Measurements from ENCODE around the gene RPS28.
"Not testable (repeated sequence)": the region's sequence is repeated elsewhere in the genome, so short reads cannot be mapped to it uniquely, and the experiment has no call there.

RPS28 gene

DNA sequence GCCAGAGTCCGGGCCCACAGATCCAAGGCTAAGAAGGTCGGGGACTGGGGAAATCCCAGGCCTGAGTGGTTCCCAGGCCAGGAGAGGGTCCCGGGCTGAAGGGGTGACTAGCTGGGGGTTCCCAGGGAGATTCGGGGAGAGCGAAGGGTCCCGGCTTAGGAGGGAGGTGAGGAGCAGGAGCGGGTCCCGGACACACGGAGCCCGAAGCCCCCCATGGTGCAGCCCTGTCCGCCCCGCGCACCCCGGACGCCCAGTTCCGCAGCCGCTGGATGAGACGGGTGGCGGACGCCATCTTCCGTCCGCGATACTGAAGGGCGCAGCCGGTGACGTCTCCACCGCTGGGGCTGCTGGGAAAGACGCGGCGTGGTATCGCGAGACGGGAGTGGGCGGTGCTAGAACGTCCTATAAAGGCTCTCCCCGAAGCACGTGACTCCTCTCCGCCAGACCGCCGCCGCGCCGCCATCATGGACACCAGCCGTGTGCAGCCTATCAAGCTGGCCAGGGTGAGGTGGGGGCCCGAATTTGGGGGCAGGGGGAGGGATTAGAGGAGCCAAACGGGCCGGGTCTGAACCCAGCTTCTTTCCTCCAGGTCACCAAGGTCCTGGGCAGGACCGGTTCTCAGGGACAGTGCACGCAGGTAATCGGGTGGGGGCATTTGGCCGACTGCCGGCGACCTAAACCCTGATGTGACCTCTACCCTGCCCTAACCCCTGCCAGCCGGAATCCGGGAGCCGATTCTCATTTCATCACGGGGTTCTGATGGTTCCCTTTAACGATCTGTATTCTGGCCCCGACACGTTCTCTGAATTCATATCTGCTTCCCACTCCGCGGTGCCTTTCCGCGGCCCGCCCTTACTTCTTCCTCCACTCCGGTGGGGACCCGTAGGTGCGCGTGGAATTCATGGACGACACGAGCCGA, at the start of gene RPS28, which contains the start of gene NDUFA7:
Gene RPS28, plus strand, starts transcription at position 430 of the 919 bp plus-strand sequence. Its CDS starts 35 bp downstream, at position 465.
Gene NDUFA7, minus strand, starts transcription at position 309 of the 919 bp plus-strand sequence. Its CDS starts 17 bp downstream, at position 292.
- Mint-ChIP-seq H3K9me3 (no peaks in the 10 kb centered on the region), H3K36me3 (ENCODE audit: low read depth) (peaks cover 5% of the 10 kb centered on the region), H3K27me3 (ENCODE audit: low read depth, poor library complexity) (peaks cover 4% of the 10 kb centered on the region)

DNA sequence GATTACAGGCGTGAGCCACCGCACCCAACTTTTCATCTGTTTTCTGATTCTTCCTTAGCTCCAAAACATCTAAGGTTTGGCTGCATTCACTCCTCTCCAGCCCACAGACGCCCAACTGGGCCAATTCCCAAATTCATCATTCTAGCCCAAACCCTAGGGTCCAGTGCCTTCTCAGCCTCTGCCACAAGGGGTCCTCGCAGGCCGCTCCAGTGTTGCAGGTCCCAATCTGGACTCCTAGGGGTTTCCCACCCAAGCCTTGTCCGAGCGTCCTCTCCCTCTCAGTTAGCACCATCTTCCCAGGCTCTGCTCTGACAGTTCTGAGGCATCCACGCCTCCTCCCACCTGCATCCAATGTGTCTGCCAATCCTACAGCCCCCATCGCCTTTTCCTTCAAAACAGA, 44.8 kb upstream of the RPS28 start:
- not testable (repeated sequence) for H3K36me3 Mint-ChIP-seq (ENCODE audit: low read depth); H3K4me1 Mint-ChIP-seq; H3K27me3 Mint-ChIP-seq (ENCODE audit: low read depth, poor library complexity); H3K4me3 Mint-ChIP-seq; H3K27ac Mint-ChIP-seq; H3K9me3 Mint-ChIP-seq; DNase-seq

More for the DNA sequence above, at the start of gene RPS28, which contains the start of gene NDUFA7:
- Mint-ChIP-seq H3K27ac (peak within 1 kb of the TSS; percentile 98), H3K4me3 (peak within 1 kb of the TSS; percentile 100), H3K4me1 (peaks cover 40% of the 10 kb centered on the region)
- TF ChIP-seq CTCF (IDR thresholded peaks at IDR 0.05): no peak
- peak; percentile 98 for DNase-seq

DNA sequence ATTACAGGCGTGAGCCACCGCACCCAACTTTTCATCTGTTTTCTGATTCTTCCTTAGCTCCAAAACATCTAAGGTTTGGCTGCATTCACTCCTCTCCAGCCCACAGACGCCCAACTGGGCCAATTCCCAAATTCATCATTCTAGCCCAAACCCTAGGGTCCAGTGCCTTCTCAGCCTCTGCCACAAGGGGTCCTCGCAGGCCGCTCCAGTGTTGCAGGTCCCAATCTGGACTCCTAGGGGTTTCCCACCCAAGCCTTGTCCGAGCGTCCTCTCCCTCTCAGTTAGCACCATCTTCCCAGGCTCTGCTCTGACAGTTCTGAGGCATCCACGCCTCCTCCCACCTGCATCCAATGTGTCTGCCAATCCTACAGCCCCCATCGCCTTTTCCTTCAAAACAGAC, 30.0 kb upstream of the RPS28 start:
- H3K36me3 Mint-ChIP-seq (ENCODE audit: low read depth); DNase-seq; H3K27me3 Mint-ChIP-seq (ENCODE audit: low read depth, poor library complexity); H3K27ac Mint-ChIP-seq; H3K9me3 Mint-ChIP-seq; H3K4me3 Mint-ChIP-seq; H3K4me1 Mint-ChIP-seq: not testable (repeated sequence)

GRCh38 chr19:8302357-8302691, 19.0 kb upstream of the RPS28 start:
- H3K4me3 Mint-ChIP-seq: no peak overlapping the region
- peaks cover 15% of the 10 kb centered on the region for H3K36me3 Mint-ChIP-seq (ENCODE audit: low read depth)
- H3K9me3 Mint-ChIP-seq: no peaks in the 10 kb centered on the region
- no peaks in the 10 kb centered on the region for H3K27me3 Mint-ChIP-seq (ENCODE audit: low read depth, poor library complexity)
- TF ChIP-seq CTCF (IDR thresholded peaks at IDR 0.05): no peak
- DNase-seq: no peak
- peaks cover 27% of the 10 kb centered on the region for H3K4me1 Mint-ChIP-seq
- H3K27ac Mint-ChIP-seq: no peak overlapping the region

GRCh38 chr19:8302734-8303133, 18.6 kb upstream of the RPS28 start:
- Mint-ChIP-seq H3K4me1 (peaks cover 31% of the 10 kb centered on the region), H3K36me3 (ENCODE audit: low read depth) (peaks cover 15% of the 10 kb centered on the region), H3K4me3 (no peak overlapping the region), H3K27ac (no peak overlapping the region), H3K27me3 (ENCODE audit: low read depth, poor library complexity) (peaks cover 1% of the 10 kb centered on the region), H3K9me3 (no peaks in the 10 kb centered on the region)
- no peak for TF ChIP-seq CTCF (IDR thresholded peaks at IDR 0.05)
- no peak for DNase-seq

DNA sequence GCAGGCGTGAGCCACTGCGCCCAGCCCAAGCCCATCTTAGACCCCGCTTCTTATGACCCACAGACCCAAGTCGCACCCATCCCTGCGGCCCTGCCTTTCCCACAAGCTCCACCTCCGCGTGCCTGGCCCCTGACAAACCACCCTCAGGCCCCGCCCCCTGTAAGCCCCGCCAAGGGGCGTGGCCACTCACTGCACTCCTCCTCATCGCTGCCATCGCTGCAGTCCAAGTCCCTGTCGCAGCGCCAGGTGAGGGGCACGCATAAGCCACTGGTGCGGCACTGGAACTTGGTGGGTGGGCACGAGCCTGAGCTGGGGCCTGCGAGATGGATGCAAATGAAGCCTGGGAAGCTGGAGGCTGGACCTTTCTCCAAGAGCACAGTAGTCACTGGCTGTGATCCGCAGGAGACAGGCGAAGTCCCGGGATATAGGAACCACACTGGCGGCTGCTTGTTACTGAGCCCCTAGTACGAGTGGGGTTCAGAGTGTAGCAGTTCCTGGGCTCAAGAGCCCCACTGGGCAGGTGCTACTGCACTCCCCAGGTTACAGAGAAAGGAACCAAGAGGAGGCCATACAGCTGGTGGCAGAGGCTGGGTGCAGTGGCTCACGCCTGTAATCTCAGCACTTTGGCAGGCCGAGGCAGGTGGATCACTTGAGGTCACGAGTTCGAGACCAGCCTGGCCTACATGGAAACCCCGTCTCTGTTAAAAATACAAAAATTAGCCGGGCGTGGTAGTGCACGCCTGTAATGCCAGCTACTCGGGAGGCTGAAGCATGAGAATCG, 16.3 kb upstream of the RPS28 start:
- peak; percentile 73 for DNase-seq
- Mint-ChIP-seq H3K27me3 (ENCODE audit: low read depth, poor library complexity) (peaks cover 2% of the 10 kb centered on the region), H3K27ac (no peak overlapping the region), H3K36me3 (ENCODE audit: low read depth) (peaks cover 27% of the 10 kb centered on the region), H3K9me3 (no peaks in the 10 kb centered on the region), H3K4me3 (no peak overlapping the region), H3K4me1 (peaks cover 47% of the 10 kb centered on the region)
- TF ChIP-seq CTCF (IDR thresholded peaks at IDR 0.05): no peak
